Endothelial cell of umbilical vein (primary cell): ENCODE measurements around the gene RFC2. TPM values are rescaled to one million over a fixed set of nuclear protein-coding genes. Genes with fewer than 3 reads are reported as not detected.

Source experiments
- BruUV-seq: library from RNA; stranded (reverse); fragments of 400-500 nt; replicated peaks from 2 replicates; lab custom pipeline; 2021; lab: Mats Ljungman, UMichigan
- CTCF ChIA-PET: fragments of 300-600, 350-600 bp; sonication (Branson Sonifier 250); formaldehyde crosslinking; loops from one replicate; lab custom pipeline; 2021; ENCODE audit warnings: antibody characterized with exemption, inconsistent platforms; lab: Charles Lee
- POLR2A ChIA-PET: fragments of 300-600, 350-600 bp; sonication (Branson Sonifier 250); formaldehyde crosslinking; loops from one replicate; lab custom pipeline; 2021; ENCODE audit warnings: antibody characterized with exemption, inconsistent platforms; lab: Charles Lee
- DNase-seq: peaks from one replicate; pipeline ENCODE4 v3.0.0-alpha.2; 2011; ENCODE audit warnings: low read depth, low spot score
- FAIRE-seq: peaks from 2 replicates; lab custom pipeline; 2011; peaks lifted over from hg19 to GRCh38; lab: Jason Lieb, UNC
- H2AFZ ChIP-seq: 2 replicates; pipeline ENCODE4 v1.6.0; 2012; ENCODE audit warnings: low read depth, low read length, control low read depth, inconsistent platforms
- H3K27ac ChIP-seq: 2 replicates; pipeline ENCODE4 v1.5.1; 2011; ENCODE audit warnings: low read depth, mild to moderate bottlenecking, control low read depth, low read length, moderate library complexity; ENCODE audit not compliant: insufficient read depth
- H3K27me3 ChIP-seq, 2 experiments: 2 replicates each; pipeline versions ENCODE4 v1.6.0 to v1.6.1; 2011; ENCODE audit warnings: low read length in 2 of 2, mixed read lengths in 1 of 2; ENCODE audit not compliant: control insufficient read depth in 2 of 2, insufficient read depth in 2 of 2
- H3K36me3 ChIP-seq, 2 experiments: 2 replicates in 1 of 2; 3 replicates in 1 of 2; pipeline ENCODE4 v1.5.1; 2011; ENCODE audit warnings: low read length in 2 of 2, mild to moderate bottlenecking in 1 of 2, moderate library complexity in 1 of 2; ENCODE audit not compliant: control insufficient read depth in 2 of 2, insufficient read depth in 2 of 2; ENCODE audit errors: extremely low read depth in 1 of 2
- H3K4me1 ChIP-seq: 3 replicates; pipeline ENCODE4 v1.5.1; 2011; ENCODE audit warnings: mild to moderate bottlenecking, low read length; ENCODE audit not compliant: control insufficient read depth, insufficient read depth; ENCODE audit errors: extremely low read depth
- H3K4me2 ChIP-seq: 2 replicates; pipeline ENCODE4 v1.6.1; 2011; ENCODE audit warnings: low read length, control low read depth, mixed read lengths; ENCODE audit not compliant: insufficient read depth
- H3K4me3 ChIP-seq, 3 experiments: fragments of 200-600 bp in 1 of 3; sonication (generic), shearing (Covaris generic) in 1 of 3; replicated peaks in 1 of 3; 2 replicates each; pipeline ENCODE4 v1.5.1; 2011 to 2016; ENCODE audit warnings: control low read depth in 3 of 3, low read length in 3 of 3, mild to moderate bottlenecking in 2 of 3, inconsistent platforms in 1 of 3, low read depth in 1 of 3, moderate library complexity in 1 of 3; ENCODE audit not compliant: insufficient read depth in 1 of 3
- H3K79me2 ChIP-seq: 2 replicates; pipeline ENCODE4 v1.6.0; 2012; ENCODE audit warnings: low read length, inconsistent platforms; ENCODE audit not compliant: control insufficient read depth, insufficient read depth
- H3K9ac ChIP-seq: replicated peaks from 2 replicates; pipeline ENCODE3; 2011; ENCODE audit warnings: low read length, control low read depth; ENCODE audit not compliant: insufficient read depth; ENCODE audit errors: extremely low read depth
- H3K9me1 ChIP-seq: replicated peaks from 3 replicates; pipeline ENCODE4 v1.6.0; 2011; ENCODE audit warnings: mild to moderate bottlenecking, low read length; ENCODE audit not compliant: control insufficient read depth, insufficient read depth; ENCODE audit errors: extremely low read depth
- H3K9me3 ChIP-seq: replicated peaks from 2 replicates; pipeline ENCODE4 v1.5.1; 2012; ENCODE audit warnings: low read length, inconsistent platforms; ENCODE audit not compliant: control insufficient read depth, insufficient read depth
- H4K20me1 ChIP-seq: replicated peaks from 2 replicates; pipeline ENCODE3; 2011; ENCODE audit warnings: mild to moderate bottlenecking, low read length; ENCODE audit not compliant: control insufficient read depth, insufficient read depth; ENCODE audit errors: extremely low read depth
- EZH2 ChIP-seq: IDR thresholded peaks from 2 replicates; pipeline ENCODE4 v1.6.1; 2012; ENCODE audit warnings: borderline replicate concordance, low read depth, mild to moderate bottlenecking, moderate library complexity, low read length, inconsistent platforms; ENCODE audit not compliant: severe bottlenecking
- FOS ChIP-seq: IDR thresholded peaks from 2 replicates; pipeline ENCODE4 v1.6.1; 2011; ENCODE audit warnings: mild to moderate bottlenecking, low read length, moderate library complexity, borderline replicate concordance; ENCODE audit not compliant: insufficient read depth
- GATA2 ChIP-seq: IDR thresholded peaks from 2 replicates; pipeline ENCODE4 v1.7.0; 2011; ENCODE audit warnings: low read depth, mild to moderate bottlenecking, moderate library complexity, mixed read lengths, low read length; ENCODE audit not compliant: insufficient read length, insufficient read depth
- JUN ChIP-seq: IDR thresholded peaks from 2 replicates; pipeline ENCODE4 v1.6.1; 2011; ENCODE audit warnings: borderline replicate concordance, low read depth; ENCODE audit not compliant: insufficient read length, insufficient read depth
- MYC ChIP-seq: IDR thresholded peaks from one replicate; pipeline ENCODE4 v1.6.1; 2011; ENCODE audit warnings: mild to moderate bottlenecking, low read depth, low read length
- POLR2A ChIP-seq: IDR thresholded peaks from 2 replicates; pipeline ENCODE4 v1.6.1; 2012; ENCODE audit warnings: low read depth, mild to moderate bottlenecking, control low read depth, low read length
- POLR2AphosphoS5 ChIP-seq: IDR thresholded peaks from 2 replicates; pipeline ENCODE4 v1.6.1; 2012; ENCODE audit warnings: low read depth, mild to moderate bottlenecking, control low read depth, low read length, moderate library complexity; ENCODE audit not compliant: insufficient read depth
- dilution Hi-C: fragments of 300-500 bp; cut with MboI; formaldehyde crosslinking; loops from one replicate; pipeline ENCODE4 v1.15.0; 2019; ENCODE audit warnings: low sequenced_read_pairs; ENCODE audit not compliant: extremely low pct_ligation_motif_present
- intact Hi-C: fragments of 100-400 bp; cut with micrococcal nuclease; formaldehyde crosslinking; loops from one replicate; pipeline ENCODE4 v1.10.0; 2022
- polyA plus RNA-seq, 4 experiments: library from polyadenylated mRNA; depleted of rRNA in 3 of 4; stranded (reverse) in 3 of 4; unstranded in 1 of 4; fragments of >200 nt; gene quantifications; 2 replicates each; pipeline versions ENCODE4 v1.2.1 to v1.2.3, GENCODE V29; 2011 to 2012; ENCODE audit warnings: missing spikeins in 1 of 4
- total RNA-seq: library from RNA; stranded (reverse); gene quantifications from 2 replicates; pipeline ENCODE4 v1.2.3, GENCODE V29; 2021
- TF ChIP-seq, protein P1 (sequence below), 2 donors: IDR thresholded peaks; 1 replicate in 1 of 2; 2 replicates in 1 of 2; pipeline ENCODE4 v1.5.1; 2011; ENCODE audit warnings: low read length in 2 of 2, mild to moderate bottlenecking in 2 of 2, moderate library complexity in 2 of 2, control low read depth in 1 of 2, inconsistent platforms in 1 of 2, low read depth in 1 of 2; ENCODE audit not compliant: insufficient read depth in 1 of 2; ENCODE audit errors: extremely low read depth in 1 of 2
- TF ChIP-seq, protein P2 (sequence below): IDR thresholded peaks from 2 replicates; pipeline ENCODE4 v1.6.1; 2011; ENCODE audit not compliant: insufficient read depth, insufficient read length

Gene RFC2
- total and polyA plus RNA-seq, 2 donors (not counting 3 experiments of a cell fraction or from before 2014, with no cell fraction given): 24.4 to 44.3 TPM

DNA sequence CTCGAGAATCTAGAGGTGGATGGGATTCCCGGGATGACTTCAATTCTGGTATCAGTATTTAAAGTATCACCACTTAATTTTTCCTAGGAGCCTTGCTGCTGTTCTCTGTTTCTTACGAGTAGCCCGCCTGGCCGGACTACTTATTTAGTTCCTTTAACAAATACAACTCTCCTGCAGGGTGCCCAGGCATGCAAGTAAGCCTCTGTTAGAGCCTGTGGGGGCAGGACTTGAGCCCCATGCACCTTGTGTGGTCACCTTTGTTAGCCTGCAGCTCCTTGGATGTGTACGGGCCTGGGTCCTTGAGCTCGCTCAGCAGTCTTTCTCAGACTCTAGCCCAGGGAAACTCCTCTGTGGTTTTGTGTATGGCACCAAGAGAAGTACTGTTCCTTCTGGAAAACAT is 63.9 kb downstream of the RFC2 start:
- TF ChIP-seq, protein P1, sequence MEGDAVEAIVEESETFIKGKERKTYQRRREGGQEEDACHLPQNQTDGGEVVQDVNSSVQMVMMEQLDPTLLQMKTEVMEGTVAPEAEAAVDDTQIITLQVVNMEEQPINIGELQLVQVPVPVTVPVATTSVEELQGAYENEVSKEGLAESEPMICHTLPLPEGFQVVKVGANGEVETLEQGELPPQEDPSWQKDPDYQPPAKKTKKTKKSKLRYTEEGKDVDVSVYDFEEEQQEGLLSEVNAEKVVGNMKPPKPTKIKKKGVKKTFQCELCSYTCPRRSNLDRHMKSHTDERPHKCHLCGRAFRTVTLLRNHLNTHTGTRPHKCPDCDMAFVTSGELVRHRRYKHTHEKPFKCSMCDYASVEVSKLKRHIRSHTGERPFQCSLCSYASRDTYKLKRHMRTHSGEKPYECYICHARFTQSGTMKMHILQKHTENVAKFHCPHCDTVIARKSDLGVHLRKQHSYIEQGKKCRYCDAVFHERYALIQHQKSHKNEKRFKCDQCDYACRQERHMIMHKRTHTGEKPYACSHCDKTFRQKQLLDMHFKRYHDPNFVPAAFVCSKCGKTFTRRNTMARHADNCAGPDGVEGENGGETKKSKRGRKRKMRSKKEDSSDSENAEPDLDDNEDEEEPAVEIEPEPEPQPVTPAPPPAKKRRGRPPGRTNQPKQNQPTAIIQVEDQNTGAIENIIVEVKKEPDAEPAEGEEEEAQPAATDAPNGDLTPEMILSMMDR (IDR thresholded peaks at IDR 0.05; ENCODE audit: extremely low read depth in 1 of 2, insufficient read depth in 1 of 2, low read depth in 1 of 2, low read length in 2 of 2): no peak
- no peak for TF ChIP-seq FOS
- TF ChIP-seq POLR2A: no peak
- no peak for TF ChIP-seq JUN
- TF ChIP-seq, protein P2, sequence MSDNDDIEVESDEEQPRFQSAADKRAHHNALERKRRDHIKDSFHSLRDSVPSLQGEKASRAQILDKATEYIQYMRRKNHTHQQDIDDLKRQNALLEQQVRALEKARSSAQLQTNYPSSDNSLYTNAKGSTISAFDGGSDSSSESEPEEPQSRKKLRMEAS: no peak
- no peak for TF ChIP-seq EZH2
- TF ChIP-seq POLR2AphosphoS5: no peak
- TF ChIP-seq MYC: no peak
- no peak for TF ChIP-seq GATA2
- H3K27me3 ChIP-seq: no peaks in the 10 kb centered on the region
- no peak overlapping the region for H3K4me2 ChIP-seq
- H3K9me1 ChIP-seq: no peaks in the 10 kb centered on the region
- no peak overlapping the region for H2AFZ ChIP-seq
- POLR2A ChIA-PET: no interaction called here
- H3K4me1 ChIP-seq: peaks cover 20% of the 10 kb centered on the region
- peaks cover 43 to 48% of the 10 kb centered on the region in 2 experiments for H3K36me3 ChIP-seq
- no peaks in the 10 kb centered on the region for H3K9me3 ChIP-seq
- no peak overlapping the region for H3K4me3 ChIP-seq
- dilution Hi-C loops: no loop called here
- DNase-seq (no peak), FAIRE-seq (no peak)
- H3K9ac ChIP-seq: no peak overlapping the region
- no peak overlapping the region for H3K27ac ChIP-seq
- no TSS peak for BruUV-seq
- H4K20me1 ChIP-seq: no peaks in the 10 kb centered on the region
- H3K79me2 ChIP-seq: peaks cover 68% of the 10 kb centered on the region
- CTCF ChIA-PET: interaction anchor here (0.6 to 2.6 kb wide), 3 partner anchors 16 to 120 kb away, joined by 3 to 19 read pairs (median 4); no protein-coding TSS in a partner anchor
- intact Hi-C loops: no loop called here
